ENCODE results near the gene MEF2A.
"Not testable (repeated sequence)": the region's sequence is repeated elsewhere in the genome, so short reads cannot be mapped to it uniquely, and the experiment has no call there.

The MEF2A gene

DNA sequence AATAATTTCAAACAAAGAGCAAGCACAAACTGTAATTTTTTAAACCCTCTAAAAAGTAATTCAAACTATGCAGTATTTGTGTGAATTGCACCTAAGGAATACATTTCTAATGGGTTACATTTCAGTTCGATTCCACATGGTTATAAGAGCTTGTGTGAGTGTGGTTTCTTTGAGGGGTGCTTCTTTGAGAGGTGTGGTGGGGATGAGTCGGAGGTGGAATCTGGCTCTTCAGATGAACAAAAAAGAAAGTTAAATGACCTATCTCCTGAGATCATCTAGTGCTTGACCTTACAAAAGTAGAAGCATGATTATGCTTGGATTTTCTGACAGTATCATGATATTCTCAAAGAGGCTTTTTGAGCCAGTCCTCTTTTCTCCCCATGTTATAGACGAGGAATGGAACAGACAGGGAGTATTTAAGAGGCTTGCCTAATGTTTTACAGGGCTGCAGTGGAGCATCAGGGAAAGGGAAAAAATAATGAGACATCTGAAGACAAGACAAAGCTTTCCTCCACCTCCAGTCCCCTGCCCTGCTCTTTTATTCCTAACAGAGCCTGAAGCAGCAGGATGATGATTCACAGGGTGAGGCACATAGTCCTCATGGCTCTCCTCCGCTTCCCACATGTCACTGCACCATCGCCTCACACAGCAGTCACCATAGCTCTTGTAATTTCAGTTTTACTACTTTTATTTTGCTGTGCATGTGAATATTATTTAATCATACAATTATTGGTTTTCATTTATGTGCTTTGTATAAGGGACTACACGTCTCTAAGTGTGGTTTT, 85.4 kb downstream of the MEF2A start:
- TF ChIP-seq, protein P1, sequence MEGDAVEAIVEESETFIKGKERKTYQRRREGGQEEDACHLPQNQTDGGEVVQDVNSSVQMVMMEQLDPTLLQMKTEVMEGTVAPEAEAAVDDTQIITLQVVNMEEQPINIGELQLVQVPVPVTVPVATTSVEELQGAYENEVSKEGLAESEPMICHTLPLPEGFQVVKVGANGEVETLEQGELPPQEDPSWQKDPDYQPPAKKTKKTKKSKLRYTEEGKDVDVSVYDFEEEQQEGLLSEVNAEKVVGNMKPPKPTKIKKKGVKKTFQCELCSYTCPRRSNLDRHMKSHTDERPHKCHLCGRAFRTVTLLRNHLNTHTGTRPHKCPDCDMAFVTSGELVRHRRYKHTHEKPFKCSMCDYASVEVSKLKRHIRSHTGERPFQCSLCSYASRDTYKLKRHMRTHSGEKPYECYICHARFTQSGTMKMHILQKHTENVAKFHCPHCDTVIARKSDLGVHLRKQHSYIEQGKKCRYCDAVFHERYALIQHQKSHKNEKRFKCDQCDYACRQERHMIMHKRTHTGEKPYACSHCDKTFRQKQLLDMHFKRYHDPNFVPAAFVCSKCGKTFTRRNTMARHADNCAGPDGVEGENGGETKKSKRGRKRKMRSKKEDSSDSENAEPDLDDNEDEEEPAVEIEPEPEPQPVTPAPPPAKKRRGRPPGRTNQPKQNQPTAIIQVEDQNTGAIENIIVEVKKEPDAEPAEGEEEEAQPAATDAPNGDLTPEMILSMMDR (IDR thresholded peaks at IDR 0.05; ENCODE audit: insufficient read depth, low read length, missing control alignments) = no peak
- no peak for DNase-seq (ENCODE audit: low read depth, low spot score)
- POLR2A ChIA-PET = interaction anchor here (0.7 kb wide), 1 partner anchor 45 kb away, joined by 3 read pairs; no protein-coding TSS in a partner anchor

DNA sequence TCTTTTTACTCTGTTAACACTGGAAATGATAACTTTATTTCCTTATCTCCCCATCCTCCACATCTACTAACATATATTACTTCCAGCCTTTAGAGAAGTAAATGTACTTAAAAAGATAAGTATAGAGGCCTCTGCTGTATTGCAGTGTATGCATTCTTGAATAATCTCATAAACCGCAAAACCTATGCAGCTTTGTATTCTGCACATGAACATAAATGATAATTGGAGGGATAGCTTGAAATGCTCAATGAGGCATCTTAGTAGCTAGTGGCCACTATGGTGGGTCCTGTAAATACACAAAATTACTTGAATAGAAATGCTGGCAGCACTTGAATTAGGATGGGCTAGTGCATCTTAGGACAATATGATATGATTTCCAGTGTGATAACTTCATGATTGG, 90.4 kb downstream of the MEF2A start:
- no peak overlapping the region for H3K4me3 ChIP-seq (ENCODE audit: low read depth, low read length)
- ChIA-PET POLR2A (no interaction called here), CTCF (no interaction called here)
- TF ChIP-seq, protein P1 (IDR thresholded peaks at IDR 0.05; ENCODE audit: insufficient read depth, low read length, missing control alignments) = no peak
- DNase-seq (ENCODE audit: low read depth, low spot score) = no peak

More for the DNA sequence above, 85.4 kb downstream of the MEF2A start:
- CTCF ChIA-PET = interaction anchor here (1.0 kb wide), 1 partner anchor 53 kb away, joined by 5 read pairs; no protein-coding TSS in a partner anchor
- no peak overlapping the region for H3K4me3 ChIP-seq (ENCODE audit: low read depth, low read length)

DNA sequence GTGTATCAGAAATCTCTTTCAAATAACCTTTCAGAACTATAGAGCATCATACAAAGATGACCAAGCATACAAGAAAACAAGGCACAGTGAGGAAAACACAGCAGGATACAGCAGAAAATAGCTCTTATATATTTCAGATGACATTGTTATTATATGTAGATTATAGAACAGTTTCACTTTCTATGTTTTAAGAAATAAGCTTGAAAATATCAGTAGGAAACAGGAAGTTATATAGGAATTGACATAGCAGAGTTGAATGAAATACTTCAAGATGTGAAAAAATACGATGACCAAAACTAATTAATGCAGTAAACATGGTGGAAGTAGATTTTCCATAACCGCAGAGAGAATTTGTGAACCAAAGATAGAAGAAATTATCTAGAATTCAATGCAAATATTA, 92.2 kb downstream of the MEF2A start:
- TF ChIP-seq, protein P1 (IDR thresholded peaks at IDR 0.05; ENCODE audit: insufficient read depth, low read length, missing control alignments) = no peak
- no peak for DNase-seq (ENCODE audit: low read depth, low spot score)
- H3K4me3 ChIP-seq (ENCODE audit: low read depth, low read length) = no peak overlapping the region
- ChIA-PET POLR2A (no interaction called here), CTCF (interaction anchor here (0.7 kb wide), 1 partner anchor 46 kb away, joined by 3 read pairs; no protein-coding TSS in a partner anchor)

DNA sequence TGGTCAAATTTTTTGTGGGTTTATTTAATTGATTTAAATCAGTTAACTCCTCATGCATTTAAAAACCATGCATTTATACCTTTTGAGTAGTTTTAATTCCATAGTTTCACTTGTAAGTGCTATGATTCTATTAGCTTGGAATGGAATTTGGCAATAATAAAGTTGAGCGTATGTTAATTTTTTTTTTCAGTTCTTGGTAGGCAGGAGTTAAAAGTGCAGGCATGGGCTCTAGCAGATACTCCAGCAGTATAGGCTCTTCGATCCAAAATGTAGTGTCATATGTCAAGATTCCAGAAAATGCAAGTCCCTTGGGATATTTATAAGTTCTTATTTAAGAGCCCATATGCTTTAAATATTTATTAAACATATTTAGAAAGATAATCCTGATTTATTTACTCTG, 97.1 kb downstream of the MEF2A start:
- TF ChIP-seq, protein P1 (IDR thresholded peaks at IDR 0.05; ENCODE audit: insufficient read depth, low read length, missing control alignments) = no peak
- H3K4me3 ChIP-seq (ENCODE audit: low read depth, low read length) = no peak overlapping the region
- POLR2A ChIA-PET = no interaction called here
- CTCF ChIA-PET = interaction anchor here (1.0 to 1.2 kb wide), 2 partner anchors 42 to 255 kb away, joined by 3 to 4 read pairs; no protein-coding TSS in a partner anchor
- DNase-seq (ENCODE audit: low read depth, low spot score) = no peak

DNA sequence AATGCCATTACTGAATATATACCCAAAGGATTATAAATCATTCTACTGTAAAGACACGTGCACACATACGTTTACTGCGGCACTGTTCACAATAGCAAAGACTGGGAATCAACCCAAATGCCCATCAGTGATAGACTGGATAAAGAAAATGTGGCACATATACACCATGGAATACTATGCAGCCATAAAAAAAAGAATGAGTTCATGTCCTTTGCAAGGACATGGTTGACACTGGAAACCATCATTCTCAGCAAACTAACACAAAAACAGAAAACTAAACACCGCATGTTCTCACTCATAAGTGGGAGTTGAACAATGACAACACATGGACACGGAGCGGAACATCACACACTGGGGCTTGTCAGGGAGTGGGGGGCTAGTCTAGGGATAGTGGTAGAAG, 100.3 kb downstream of the MEF2A start:
- H3K4me3 ChIP-seq (ENCODE audit: low read depth, low read length); DNase-seq (ENCODE audit: low read depth, low spot score); CTCF ChIA-PET; POLR2A ChIA-PET: not testable (repeated sequence)

DNA sequence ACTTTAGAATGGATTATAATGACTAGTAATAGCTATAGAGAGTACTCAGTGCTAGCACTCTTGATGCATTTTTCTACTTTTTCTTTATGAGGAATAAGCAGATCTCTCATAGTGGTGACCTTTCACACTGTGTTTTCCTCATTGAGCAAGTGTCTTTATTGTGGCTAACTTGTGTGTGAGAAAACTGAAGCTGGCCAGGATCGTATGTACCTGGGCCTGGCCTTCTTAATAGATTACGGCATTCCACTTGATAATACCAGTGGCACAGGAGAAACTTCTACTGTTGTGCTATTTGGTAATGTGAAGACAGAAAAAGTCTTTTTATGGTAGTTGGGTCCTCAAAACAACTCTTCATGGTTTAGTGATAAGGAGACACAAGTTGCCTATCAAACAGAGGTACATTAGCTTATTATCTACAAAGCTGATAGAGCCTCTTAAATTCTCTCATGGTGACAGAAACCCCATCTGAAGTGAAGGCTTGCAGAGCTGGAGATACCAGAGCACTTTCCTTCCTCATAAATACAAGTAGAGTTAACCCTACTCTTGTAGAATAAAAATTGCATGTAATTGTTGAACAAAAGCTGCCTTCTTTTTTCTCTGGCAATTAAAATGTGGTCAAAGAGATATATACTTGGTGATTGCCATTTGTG, 102.9 kb downstream of the MEF2A start:
- no peak overlapping the region for H3K4me3 ChIP-seq (ENCODE audit: low read depth, low read length)
- TF ChIP-seq, protein P1 (IDR thresholded peaks at IDR 0.05; ENCODE audit: insufficient read depth, low read length, missing control alignments) = no peak
- ChIA-PET POLR2A (no interaction called here), CTCF (interaction anchor here (2.2 kb wide), 1 partner anchor 35 kb away, joined by 10 read pairs; no protein-coding TSS in a partner anchor)
- no peak for DNase-seq (ENCODE audit: low read depth, low spot score)
